NCI-H1436 (cell line): ENCODE measurements around the gene LMTK2.

Experiments
- DNase-seq: peaks from one replicate; lab custom pipeline; 2025; lab: John Stamatoyannopoulos, UW

LMTK2 gene

GRCh38 chr7:98106647-98107312 lies at the start of gene LMTK2:
Gene LMTK2 (plus strand): TSS chr7:98106862. CDS start chr7:98107178, 316 bp downstream.
- peak; percentile 88 for DNase-seq

- DNase-seq, result no peak
Observed at GRCh38 chr7:98057157-98057556, 49.5 kb upstream of the LMTK2 start.

GRCh38 chr7:98058186-98058585 lies 48.5 kb upstream of the LMTK2 start:
- no peak for DNase-seq

- DNase-seq, result no peak
Observed at GRCh38 chr7:98064233-98064632, 42.4 kb upstream of the LMTK2 start.

GRCh38 chr7:98066208-98066607 lies 40.5 kb upstream of the LMTK2 start:
- DNase-seq, result no peak

GRCh38 chr7:98066934-98067507 lies 39.6 kb upstream of the LMTK2 start:
- DNase-seq, result no peak

- DNase-seq, result no peak
Observed at GRCh38 chr7:98073047-98073446, 33.6 kb upstream of the LMTK2 start.

- DNase-seq, result no peak
Observed at GRCh38 chr7:98075801-98076200, 30.9 kb upstream of the LMTK2 start.

GRCh38 chr7:98077762-98078161 lies 28.9 kb upstream of the LMTK2 start:
- no peak for DNase-seq

- no peak for DNase-seq
Observed at GRCh38 chr7:98078197-98078870, 28.3 kb upstream of the LMTK2 start.

- DNase-seq, result no peak
Observed at GRCh38 chr7:98079891-98080648, 26.6 kb upstream of the LMTK2 start.

GRCh38 chr7:98081319-98081718 lies 25.3 kb upstream of the LMTK2 start:
- no peak for DNase-seq

GRCh38 chr7:98084631-98085030 lies 22.0 kb upstream of the LMTK2 start:
- no peak for DNase-seq

GRCh38 chr7:98085674-98086073 lies 21.0 kb upstream of the LMTK2 start:
- DNase-seq, result no peak

- DNase-seq, result no peak
Observed at GRCh38 chr7:98086281-98086718, 20.4 kb upstream of the LMTK2 start.

- DNase-seq, result no peak
Observed at GRCh38 chr7:98088109-98088508, 18.6 kb upstream of the LMTK2 start.

- DNase-seq, result no peak
Observed at GRCh38 chr7:98090116-98090515, 16.5 kb upstream of the LMTK2 start.

- DNase-seq, result no peak
Observed at GRCh38 chr7:98091061-98091460, 15.6 kb upstream of the LMTK2 start.

- no peak for DNase-seq
Observed at GRCh38 chr7:98091523-98091922, 15.1 kb upstream of the LMTK2 start.

GRCh38 chr7:98097042-98097645 lies 9.5 kb upstream of the LMTK2 start:
- DNase-seq, result no peak

- no peak for DNase-seq
Observed at GRCh38 chr7:98100088-98100487, 6.6 kb upstream of the LMTK2 start.

GRCh38 chr7:98102170-98102569 lies 4.5 kb upstream of the LMTK2 start:
- no peak for DNase-seq
